Measurements from ENCODE around the gene CFAP119. TPM values are rescaled to one million over a fixed set of nuclear protein-coding genes. Genes with fewer than 3 reads are reported as not detected.

CFAP119 gene
- total and polyA plus RNA-seq, 8 donors, result 2.0 to 71.2 (median 10.4) TPM; not detected in 2

GRCh38 chr16:30786115-30786935 is 24.5 kb upstream of the CFAP119 start:
- H3K36me3 ChIP-seq, result peaks cover 22 to 35% (median 33%) of the 10 kb centered on the region in 4 donors

GRCh38 chr16:30785126-30786106 is 23.6 kb upstream of the CFAP119 start:
- H3K36me3 ChIP-seq, result peaks cover 22 to 42% (median 37%) of the 10 kb centered on the region in 4 donors
- H3K27ac ChIP-seq, result peak overlapping the region in 4 of 5 donors; percentile 90 to 93 (median 91)
- no peaks in the 10 kb centered on the region for H3K9me3 ChIP-seq
- H3K4me3 ChIP-seq, result peak overlapping the region; percentile 83 to 99 (median 92)
- H3K4me1 ChIP-seq, result peaks cover 11 to 40% (median 27%) of the 10 kb centered on the region in 4 donors
- peak in 1 of 2 donors; percentile 22 for DNase-seq
- intact Hi-C loops (cut with DNase I; ENCODE audit: low total_unique reads), result loop anchor here (10.0 kb wide), 1 partner anchor 59 kb away; no protein-coding TSS in a partner anchor
- no peak for TF ChIP-seq POLR2A (IDR thresholded peaks at IDR 0.05)
- TF ChIP-seq EP300 (IDR thresholded peaks at IDR 0.05), result no peak
- no peak for TF ChIP-seq CTCF (IDR thresholded peaks at IDR 0.05)
- TF ChIP-seq POLR2AphosphoS5 (IDR thresholded peaks at IDR 0.05), result no peak
- H3K27me3 ChIP-seq, result no peaks in the 10 kb centered on the region
- WGBS, 5 donors, result 69 to 75% (median 72%) methylated on average over 7 of the region's 7 CpGs

More at GRCh38 chr16:30786115-30786935, 24.5 kb upstream of the CFAP119 start:
- Histone ChIP-seq H3K27ac (peak overlapping the region; percentile 82 to 93 (median 91)), H3K9me3 (no peaks in the 10 kb centered on the region), H3K4me3 (peak overlapping the region; percentile 83 to 99 (median 92)), H3K4me1 (peaks cover 11 to 40% (median 27%) of the 10 kb centered on the region in 4 donors), H3K27me3 (no peaks in the 10 kb centered on the region)
- intact Hi-C loops (cut with DNase I; ENCODE audit: low total_unique reads), result loop anchor here (10.0 kb wide), 1 partner anchor 58 kb away; no protein-coding TSS in a partner anchor
- TF ChIP-seq CTCF (IDR thresholded peaks at IDR 0.05), result no peak
- no peak for TF ChIP-seq POLR2A (IDR thresholded peaks at IDR 0.05)
- TF ChIP-seq POLR2AphosphoS5 (IDR thresholded peaks at IDR 0.05), result no peak
- TF ChIP-seq EP300 (IDR thresholded peaks at IDR 0.05), result no peak
- 4 to 11% (median 6%) methylated on average over 19 to 55 of the region's 57 CpGs for WGBS, 5 donors
- DNase-seq, result peak; percentile 41 to 81

- peak in 1 of 2 donors; percentile 6 for DNase-seq
- H3K4me3 ChIP-seq, result no peak overlapping the region
- H3K9me3 ChIP-seq, result no peaks in the 10 kb centered on the region
- intact Hi-C loops (cut with DNase I; ENCODE audit: low total_unique reads), result loop anchor here (10.0 kb wide), 1 partner anchor 61 kb away; no protein-coding TSS in a partner anchor
- H3K27me3 ChIP-seq, result no peaks in the 10 kb centered on the region
- 85 to 93% (median 89%) methylated on average over 18 of the region's 18 CpGs for WGBS, 5 donors
- TF ChIP-seq CTCF (IDR thresholded peaks at IDR 0.05) (no peak), EP300 (IDR thresholded peaks at IDR 0.05) (no peak), POLR2AphosphoS5 (IDR thresholded peaks at IDR 0.05) (no peak), POLR2A (IDR thresholded peaks at IDR 0.05) (no peak)
- H3K27ac ChIP-seq, result no peak overlapping the region
- peaks cover 22 to 48% (median 37%) of the 10 kb centered on the region in 4 donors for H3K36me3 ChIP-seq
- H3K4me1 ChIP-seq, result peaks cover 11 to 40% (median 27%) of the 10 kb centered on the region in 4 donors
These were observed 22.4 kb upstream of the CFAP119 start for GRCh38 chr16:30784215-30784614.

All from stomach (tissue), 9 donors.